Colonic mucosa (tissue), 4 donors: ENCODE measurements around the gene OR2V2. TPM values are rescaled to one million over a fixed set of nuclear protein-coding genes. Genes with fewer than 3 reads are reported as not detected.
"Not testable (repeated sequence)": the region's sequence is repeated elsewhere in the genome, so short reads cannot be mapped to it uniquely, and the experiment has no call there.

Experiments used
- DNase-seq: peaks from one replicate; pipeline ENCODE4 v3.0.0-alpha.2; 2020
- H3K27ac ChIP-seq: fragments of 200-600 bp; one replicate; pipeline ENCODE4 v1.8.0; 2021
- H3K27me3 ChIP-seq: fragments of 200-600 bp; one replicate; pipeline ENCODE4 v1.8.0; 2021
- H3K36me3 ChIP-seq: fragments of 200-600 bp; one replicate; pipeline ENCODE4 v1.8.0; 2021
- H3K4me1 ChIP-seq: fragments of 200-600 bp; one replicate; pipeline ENCODE4 v1.8.0; 2021; ENCODE audit warnings: mild to moderate bottlenecking
- H3K4me3 ChIP-seq: fragments of 200-600 bp; one replicate; pipeline ENCODE4 v1.8.0; 2021
- H3K9ac ChIP-seq, 2 donors: one replicate each; pipeline ENCODE4 v1.7.0; 2013; ENCODE audit warnings: control low read depth in 2 of 2, low read depth in 2 of 2, low read length in 2 of 2
- H3K9me3 ChIP-seq: fragments of 200-600 bp; one replicate; pipeline ENCODE4 v1.8.0; 2021
- CTCF ChIP-seq: fragments of 200-600 bp; IDR thresholded peaks from one replicate; pipeline ENCODE4 v1.8.0; 2022; ENCODE audit warnings: antibody characterized with exemption, mild to moderate bottlenecking
- intact Hi-C: fragments of 100-400 bp; cut with DNase I; formaldehyde crosslinking; loops from one replicate; pipeline ENCODE4 v1.14.1; 2022
- total RNA-seq, 2 donors: library from RNA; stranded (reverse); fragmentation: NEBNext Ultra II Directional in 1 of 2; extraction: Animal tissue kit (Norgen Biotek cat#: 25700) in 1 of 2; gene quantifications; one replicate each; pipeline ENCODE4 v1.2.1, GENCODE V29; 2021
- donor health status: healthy.
- donor health status: DM: no; HTN: no; CAD: no.
- donor health status: DM: no; HTN: no; CAD: no.

OR2V2 gene
- total RNA-seq, 2 donors from 2014 or later = not detected

- Histone ChIP-seq H3K9ac (no peak overlapping the region), H3K9me3 (no peaks in the 10 kb centered on the region), H3K27ac (no peak overlapping the region), H3K27me3 (no peaks in the 10 kb centered on the region), H3K4me3 (no peak overlapping the region), H3K4me1 (no peaks in the 10 kb centered on the region), H3K36me3 (no peaks in the 10 kb centered on the region)
- no peak for TF ChIP-seq CTCF
- intact Hi-C loops = no loop called here
- no peak for DNase-seq
These were observed 20.5 kb upstream of the OR2V2 start for GRCh38 chr5:181126841-181127240.

GRCh38 chr5:181127456-181127855 lies 19.9 kb upstream of the OR2V2 start:
- Histone ChIP-seq H3K36me3 (no peaks in the 10 kb centered on the region), H3K4me3 (no peak overlapping the region), H3K9me3 (no peaks in the 10 kb centered on the region), H3K27me3 (no peaks in the 10 kb centered on the region), H3K9ac (no peak overlapping the region), H3K27ac (no peak overlapping the region), H3K4me1 (no peaks in the 10 kb centered on the region)
- DNase-seq = no peak
- intact Hi-C loops = no loop called here
- TF ChIP-seq CTCF = no peak

- H3K4me3 ChIP-seq = no peak overlapping the region
- no peak for DNase-seq
- H3K36me3 ChIP-seq = no peaks in the 10 kb centered on the region
- no peak overlapping the region for H3K9ac ChIP-seq
- no peaks in the 10 kb centered on the region for H3K9me3 ChIP-seq
- H3K4me1 ChIP-seq = no peaks in the 10 kb centered on the region
- no peak for TF ChIP-seq CTCF
- intact Hi-C loops = no loop called here
- H3K27ac ChIP-seq = no peak overlapping the region
- H3K27me3 ChIP-seq = peaks cover 4% of the 10 kb centered on the region
These were observed 19.3 kb upstream of the OR2V2 start for GRCh38 chr5:181127907-181128626.

- no peak overlapping the region for H3K27ac ChIP-seq
- H3K9me3 ChIP-seq = no peaks in the 10 kb centered on the region
- DNase-seq = no peak
- no peaks in the 10 kb centered on the region for H3K36me3 ChIP-seq
- H3K27me3 ChIP-seq = peaks cover 6% of the 10 kb centered on the region
- no peaks in the 10 kb centered on the region for H3K4me1 ChIP-seq
- TF ChIP-seq CTCF = no peak
- no peak overlapping the region for H3K9ac ChIP-seq
- H3K4me3 ChIP-seq = no peak overlapping the region
- intact Hi-C loops = no loop called here
These were observed 17.8 kb upstream of the OR2V2 start for GRCh38 chr5:181129601-181130000.

DNA sequence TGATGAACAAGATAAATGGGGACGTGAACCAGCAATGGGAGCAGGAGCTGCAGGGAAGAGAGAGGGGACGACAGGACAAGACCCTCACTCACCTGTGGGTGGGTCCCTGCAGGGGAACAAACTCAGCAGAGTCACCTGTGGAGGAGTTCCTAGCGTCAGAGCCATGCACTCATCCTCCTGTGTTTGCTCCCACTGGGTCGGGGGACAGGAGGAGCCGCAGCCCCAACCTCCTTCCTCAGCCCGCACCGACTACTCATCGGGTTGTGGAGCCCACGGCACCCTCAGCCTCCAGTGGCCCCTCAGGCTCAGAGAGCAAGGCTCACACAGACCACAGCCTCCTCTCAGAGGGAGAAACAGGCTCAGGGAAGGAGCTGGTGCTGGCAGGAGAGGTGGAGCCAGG lies 17.3 kb upstream of the OR2V2 start:
- H3K27ac ChIP-seq, DNase-seq, H3K4me3 ChIP-seq, intact Hi-C loops, H3K36me3 ChIP-seq, H3K4me1 ChIP-seq, H3K9me3 ChIP-seq, H3K9ac ChIP-seq, H3K27me3 ChIP-seq: not testable (repeated sequence)

DNA sequence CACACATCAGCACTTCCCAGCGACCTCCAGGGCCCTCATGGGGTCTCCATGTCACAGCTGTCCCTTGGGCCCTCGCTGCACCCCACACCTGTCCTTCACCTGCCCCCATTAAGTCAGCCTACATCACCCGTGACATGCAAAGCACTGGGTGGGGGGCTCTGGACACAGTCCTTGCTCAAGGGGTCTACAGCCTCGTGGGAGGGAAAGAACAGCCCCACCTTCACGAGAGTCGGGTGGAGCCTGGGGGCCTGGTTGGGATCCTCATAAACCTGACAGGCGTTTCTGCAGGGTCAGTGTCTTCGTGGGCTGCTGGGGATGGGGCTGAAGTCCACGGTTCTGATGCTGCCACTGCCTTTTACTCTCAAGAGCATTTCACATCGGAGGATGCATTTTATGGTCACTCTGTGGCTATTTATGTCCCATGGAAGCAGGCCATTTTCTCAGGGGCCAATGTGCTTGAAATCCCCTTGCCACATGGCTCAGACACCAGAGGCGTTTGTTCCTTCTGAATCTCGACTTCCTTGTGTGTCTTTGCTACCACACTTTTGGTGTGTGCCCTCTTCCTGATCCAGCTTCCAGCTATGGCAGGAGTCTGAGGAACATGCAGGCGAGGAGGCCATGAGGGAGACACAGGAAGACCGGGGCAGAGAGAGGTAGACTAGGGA lies 16.4 kb upstream of the OR2V2 start, which contains the start of gene OR2V1:
TSS of gene OR2V1 (minus strand) at position 338 of the 665 bp plus-strand sequence. CDS start 5,865 bp downstream, outside the sequence.
- no peak for DNase-seq
- H3K4me1 ChIP-seq = no peaks in the 10 kb centered on the region
- H3K4me3 ChIP-seq = no peak within 1 kb of the TSS
- H3K9ac ChIP-seq = no peak within 1 kb of the TSS
- no peaks in the 10 kb centered on the region for H3K9me3 ChIP-seq
- H3K27ac ChIP-seq = no peak within 1 kb of the TSS
- H3K36me3 ChIP-seq = no peaks in the 10 kb centered on the region
- no peak for TF ChIP-seq CTCF
- peaks cover 6% of the 10 kb centered on the region for H3K27me3 ChIP-seq
- intact Hi-C loops = no loop called here
